BLaER1 (cell line): ENCODE measurements around the gene PCDH15.
"Not testable (repeated sequence)": the region's sequence is repeated elsewhere in the genome, so short reads cannot be mapped to it uniquely, and the experiment has no call there.

ENCODE experiments used
- H3K27ac ChIP-seq: shearing (Covaris generic); formaldehyde crosslinking; 2 replicates; pipeline ENCODE4 v1.8.1; 2022
- H3K27me3 ChIP-seq: shearing (Covaris generic); formaldehyde crosslinking; 2 replicates; pipeline ENCODE4 v1.8.1; 2022
- H3K36me3 ChIP-seq: shearing (Covaris generic); formaldehyde crosslinking; 2 replicates; pipeline ENCODE4 v1.8.1; 2022
- H3K4me1 ChIP-seq: shearing (Covaris generic); formaldehyde crosslinking; 2 replicates; pipeline ENCODE4 v1.8.1; 2022
- H3K4me2 ChIP-seq: shearing (Covaris generic); formaldehyde crosslinking; 2 replicates; pipeline ENCODE4 v1.8.1; 2022
- H3K4me3 ChIP-seq: shearing (Covaris generic); formaldehyde crosslinking; 2 replicates; pipeline ENCODE4 v1.8.1; 2022
- H3K9ac ChIP-seq: shearing (Covaris generic); formaldehyde crosslinking; 2 replicates; pipeline ENCODE4 v1.8.1; 2022
- H3K9me3 ChIP-seq: shearing (Covaris generic); formaldehyde crosslinking; 2 replicates; pipeline ENCODE4 v1.8.1; 2022
- H4K20me1 ChIP-seq: shearing (Covaris generic); formaldehyde crosslinking; 2 replicates; pipeline ENCODE4 v1.8.1; 2022
- Cebpa-rat ChIP-seq: shearing (Covaris generic); IDR thresholded peaks from 2 replicates; pipeline ENCODE4 v1.8.1; 2022

PCDH15 gene

DNA sequence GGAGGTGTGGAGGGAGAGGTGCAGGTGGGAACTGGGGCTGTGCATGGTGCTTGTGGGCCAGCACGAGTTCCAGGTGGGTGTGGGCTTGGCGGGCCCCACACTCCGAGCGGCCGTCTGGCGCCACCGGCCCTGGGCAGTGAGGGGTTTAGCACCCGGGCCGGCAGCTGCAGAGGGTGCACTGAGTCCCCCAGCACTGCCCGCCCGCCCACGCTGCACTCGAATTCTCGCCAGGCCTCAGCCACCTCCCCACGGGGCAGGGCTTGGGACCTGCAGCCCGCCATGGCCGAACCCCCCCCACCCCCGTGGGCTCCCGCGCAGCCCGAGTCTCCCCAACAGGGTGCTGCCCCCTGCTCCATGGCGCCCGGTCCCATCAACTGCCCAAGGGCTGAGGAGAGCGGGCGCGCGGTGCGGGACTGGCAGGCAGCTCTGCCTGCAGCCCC is 810.2 kb downstream of the PCDH15 start:
- Histone ChIP-seq H3K9me3 (peaks cover 10% of the 10 kb centered on the region; the same call in 1 of the 2 replicates), H3K9ac (no peak overlapping the region), H3K36me3 (no peaks in the 10 kb centered on the region), H3K4me2 (no peak overlapping the region), H3K27ac (no peak overlapping the region), H4K20me1 (no peaks in the 10 kb centered on the region), H3K4me3 (no peak overlapping the region), H3K4me1 (no peaks in the 10 kb centered on the region), H3K27me3 (no peaks in the 10 kb centered on the region)
- no peak for TF ChIP-seq Cebpa-rat

DNA sequence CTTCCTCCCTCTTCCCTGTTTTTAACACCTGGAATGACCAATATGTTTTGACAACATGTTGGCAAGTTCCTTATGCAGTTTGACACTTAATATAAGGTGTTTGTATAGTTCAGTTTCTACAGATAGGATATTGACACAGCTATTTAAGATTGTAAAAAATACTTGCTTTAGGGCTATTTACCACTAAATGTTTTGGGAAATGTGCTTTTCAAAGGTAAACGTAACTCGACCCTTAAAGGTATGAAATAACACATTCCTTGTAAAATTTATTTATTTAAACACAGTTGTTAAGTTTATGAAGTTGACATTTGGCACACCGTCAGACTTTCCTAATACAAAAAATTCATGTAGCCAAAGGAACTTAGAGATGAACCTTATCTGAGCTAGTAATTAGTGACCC is 817.6 kb downstream of the PCDH15 start:
- no peaks in the 10 kb centered on the region for H3K27me3 ChIP-seq
- no peak overlapping the region for H3K27ac ChIP-seq
- TF ChIP-seq Cebpa-rat, result no peak
- H3K36me3 ChIP-seq, result no peaks in the 10 kb centered on the region
- no peaks in the 10 kb centered on the region for H3K4me1 ChIP-seq
- no peak overlapping the region for H3K4me2 ChIP-seq
- no peak overlapping the region for H3K4me3 ChIP-seq
- no peaks in the 10 kb centered on the region for H4K20me1 ChIP-seq
- no peak overlapping the region for H3K9ac ChIP-seq
- H3K9me3 ChIP-seq, result no peaks in the 10 kb centered on the region

DNA sequence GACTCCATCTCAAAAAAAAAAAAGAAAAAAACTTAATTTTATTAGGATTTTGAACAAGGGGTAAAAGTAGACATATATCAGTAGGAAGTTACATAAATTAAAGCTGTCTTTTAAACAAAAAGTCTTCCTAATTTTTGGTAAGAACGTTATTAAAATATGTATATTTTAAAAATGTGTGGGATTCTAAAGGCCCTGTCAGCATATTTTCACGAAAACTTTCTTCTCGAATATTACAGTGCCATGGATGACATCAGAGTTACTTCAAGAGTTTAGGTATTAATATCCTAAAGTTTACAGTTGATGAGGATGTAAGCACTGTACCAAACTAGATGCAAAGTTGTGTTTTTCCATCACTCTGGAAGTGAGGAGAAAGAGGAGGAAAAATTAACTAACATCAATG is 820.8 kb downstream of the PCDH15 start:
- H3K4me3 ChIP-seq, result no peak overlapping the region
- H3K4me2 ChIP-seq, result no peak overlapping the region
- no peaks in the 10 kb centered on the region for H3K4me1 ChIP-seq
- no peak for TF ChIP-seq Cebpa-rat
- no peaks in the 10 kb centered on the region for H3K9me3 ChIP-seq
- no peaks in the 10 kb centered on the region for H3K27me3 ChIP-seq
- no peaks in the 10 kb centered on the region for H3K36me3 ChIP-seq
- no peak overlapping the region for H3K9ac ChIP-seq
- no peak overlapping the region for H3K27ac ChIP-seq
- no peaks in the 10 kb centered on the region for H4K20me1 ChIP-seq

DNA sequence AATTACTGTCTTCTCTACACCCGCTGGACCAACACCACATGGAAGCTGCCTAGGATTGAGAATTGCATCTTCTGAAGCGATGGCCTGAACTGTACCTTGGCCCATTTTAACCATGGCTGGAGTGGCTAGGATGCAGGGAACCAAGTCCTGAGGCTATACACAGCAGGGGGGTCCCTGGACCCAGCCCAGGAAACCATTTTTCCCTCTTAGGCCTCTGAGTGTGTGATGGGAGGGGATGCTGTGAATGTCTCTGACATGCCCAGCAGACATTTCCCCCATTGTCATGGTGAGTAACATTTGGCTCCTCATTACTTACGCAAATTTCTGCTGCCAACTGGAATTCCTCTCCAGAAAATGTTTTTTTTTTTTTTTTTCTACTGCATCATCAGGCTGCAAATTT is 822.7 kb downstream of the PCDH15 start:
- no peaks in the 10 kb centered on the region for H3K9me3 ChIP-seq
- H3K36me3 ChIP-seq, result no peaks in the 10 kb centered on the region
- no peak for TF ChIP-seq Cebpa-rat
- no peaks in the 10 kb centered on the region for H4K20me1 ChIP-seq
- no peak overlapping the region for H3K4me3 ChIP-seq
- H3K9ac ChIP-seq, result no peak overlapping the region
- no peaks in the 10 kb centered on the region for H3K4me1 ChIP-seq
- no peak overlapping the region for H3K4me2 ChIP-seq
- H3K27ac ChIP-seq, result no peak overlapping the region
- H3K27me3 ChIP-seq, result no peaks in the 10 kb centered on the region

- Histone ChIP-seq H3K27ac (no peak overlapping the region), H3K4me1 (no peaks in the 10 kb centered on the region), H3K9me3 (no peaks in the 10 kb centered on the region), H3K4me2 (no peak overlapping the region), H3K9ac (no peak overlapping the region), H3K27me3 (no peaks in the 10 kb centered on the region), H3K4me3 (no peak overlapping the region), H3K36me3 (no peaks in the 10 kb centered on the region), H4K20me1 (no peaks in the 10 kb centered on the region)
- no peak for TF ChIP-seq Cebpa-rat
Observed at GRCh38 chr10:53977267-53977666, 823.8 kb downstream of the PCDH15 start.

DNA sequence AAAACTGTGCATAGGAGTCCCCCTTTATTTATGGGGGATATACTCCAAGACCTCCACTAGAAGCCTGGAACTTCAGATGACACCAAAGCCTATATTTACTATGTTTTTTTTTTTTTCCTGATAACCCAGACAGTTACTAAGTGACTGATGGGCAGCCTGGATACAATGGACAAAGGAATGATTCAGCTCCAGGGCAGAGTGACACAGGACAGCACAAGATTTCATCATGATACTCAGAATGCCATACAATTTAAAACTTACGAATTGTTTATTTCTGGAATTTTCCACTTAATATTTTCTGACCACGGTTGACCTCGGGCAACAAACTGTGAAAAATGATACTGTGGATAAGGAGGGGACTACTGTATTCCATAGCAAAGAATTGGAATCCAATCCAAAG is 843.6 kb downstream of the PCDH15 start:
- H3K36me3 ChIP-seq, result no peaks in the 10 kb centered on the region
- no peak overlapping the region for H3K4me3 ChIP-seq
- no peaks in the 10 kb centered on the region for H3K4me1 ChIP-seq
- no peak overlapping the region for H3K9ac ChIP-seq
- no peaks in the 10 kb centered on the region for H4K20me1 ChIP-seq
- H3K4me2 ChIP-seq, result no peak overlapping the region
- TF ChIP-seq Cebpa-rat, result no peak
- peaks cover 6% of the 10 kb centered on the region for H3K9me3 ChIP-seq
- H3K27me3 ChIP-seq, result no peaks in the 10 kb centered on the region
- no peak overlapping the region for H3K27ac ChIP-seq

- no peak for TF ChIP-seq Cebpa-rat
Observed at GRCh38 chr10:53955091-53955490, 845.9 kb downstream of the PCDH15 start.

GRCh38 chr10:53952698-53953630 is 848.1 kb downstream of the PCDH15 start:
- Histone ChIP-seq H3K36me3 (no peaks in the 10 kb centered on the region), H4K20me1 (no peaks in the 10 kb centered on the region), H3K27ac (no peak overlapping the region), H3K4me3 (no peak overlapping the region), H3K4me1 (no peaks in the 10 kb centered on the region), H3K27me3 (no peaks in the 10 kb centered on the region), H3K9ac (no peak overlapping the region), H3K4me2 (no peak overlapping the region), H3K9me3 (peaks cover 16% of the 10 kb centered on the region)
- TF ChIP-seq Cebpa-rat, result no peak

More at GRCh38 chr10:53955091-53955490, 845.9 kb downstream of the PCDH15 start:
- Histone ChIP-seq H3K9ac (no peak overlapping the region), H3K27me3 (no peaks in the 10 kb centered on the region), H3K9me3 (peaks cover 16% of the 10 kb centered on the region), H3K36me3 (no peaks in the 10 kb centered on the region), H3K4me3 (no peak overlapping the region), H4K20me1 (no peaks in the 10 kb centered on the region), H3K4me1 (no peaks in the 10 kb centered on the region), H3K27ac (no peak overlapping the region), H3K4me2 (no peak overlapping the region)

DNA sequence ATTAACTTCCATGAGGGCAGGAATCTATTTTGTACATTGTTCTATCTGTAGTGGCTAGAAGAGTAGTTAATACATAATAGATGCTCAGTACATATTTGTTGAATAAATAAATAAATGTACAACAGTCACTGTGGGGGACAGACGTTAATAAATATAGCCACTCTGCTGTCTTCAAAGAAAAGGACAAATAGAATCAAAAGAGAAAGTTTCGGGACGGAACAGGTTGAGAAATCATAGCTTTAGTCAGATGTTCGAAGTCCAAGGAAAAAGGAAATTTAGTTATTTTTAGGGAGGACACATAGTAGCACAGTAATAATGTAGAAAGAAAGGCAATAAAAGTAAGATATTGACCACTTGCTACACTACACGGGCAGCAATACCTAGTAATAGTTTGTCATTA is 861.4 kb downstream of the PCDH15 start:
- Histone ChIP-seq H3K36me3 (no peaks in the 10 kb centered on the region), H3K4me3 (no peak overlapping the region), H3K9me3 (no peaks in the 10 kb centered on the region), H3K4me1 (no peaks in the 10 kb centered on the region), H3K4me2 (no peak overlapping the region), H4K20me1 (no peaks in the 10 kb centered on the region), H3K27me3 (no peaks in the 10 kb centered on the region), H3K27ac (no peak overlapping the region), H3K9ac (no peak overlapping the region)
- TF ChIP-seq Cebpa-rat, result no peak

DNA sequence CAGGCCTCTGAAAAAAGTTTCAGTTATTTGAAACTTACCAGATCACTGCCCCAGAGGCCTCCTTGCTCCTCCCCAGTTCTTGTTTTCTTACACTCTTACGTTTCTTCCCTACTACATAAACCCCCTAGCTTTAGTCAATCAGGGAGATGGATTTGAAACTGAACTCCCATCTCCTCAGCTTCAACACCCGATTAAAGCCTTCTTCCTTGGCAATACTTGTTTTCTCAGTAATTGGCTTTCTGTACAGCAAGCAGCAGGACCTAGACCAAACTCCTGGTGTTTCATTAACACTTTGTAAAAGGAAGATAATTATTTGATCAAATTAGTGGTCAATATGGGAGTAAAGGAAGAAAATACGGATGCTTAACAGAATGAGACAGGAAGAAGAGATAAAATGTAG is 870.4 kb downstream of the PCDH15 start:
- TF ChIP-seq Cebpa-rat, result no peak
- Histone ChIP-seq H3K4me2 (no peak overlapping the region), H3K9me3 (no peaks in the 10 kb centered on the region), H3K9ac (no peak overlapping the region), H3K4me3 (no peak overlapping the region), H3K4me1 (no peaks in the 10 kb centered on the region), H4K20me1 (no peaks in the 10 kb centered on the region), H3K27ac (no peak overlapping the region), H3K36me3 (no peaks in the 10 kb centered on the region), H3K27me3 (no peaks in the 10 kb centered on the region)

DNA sequence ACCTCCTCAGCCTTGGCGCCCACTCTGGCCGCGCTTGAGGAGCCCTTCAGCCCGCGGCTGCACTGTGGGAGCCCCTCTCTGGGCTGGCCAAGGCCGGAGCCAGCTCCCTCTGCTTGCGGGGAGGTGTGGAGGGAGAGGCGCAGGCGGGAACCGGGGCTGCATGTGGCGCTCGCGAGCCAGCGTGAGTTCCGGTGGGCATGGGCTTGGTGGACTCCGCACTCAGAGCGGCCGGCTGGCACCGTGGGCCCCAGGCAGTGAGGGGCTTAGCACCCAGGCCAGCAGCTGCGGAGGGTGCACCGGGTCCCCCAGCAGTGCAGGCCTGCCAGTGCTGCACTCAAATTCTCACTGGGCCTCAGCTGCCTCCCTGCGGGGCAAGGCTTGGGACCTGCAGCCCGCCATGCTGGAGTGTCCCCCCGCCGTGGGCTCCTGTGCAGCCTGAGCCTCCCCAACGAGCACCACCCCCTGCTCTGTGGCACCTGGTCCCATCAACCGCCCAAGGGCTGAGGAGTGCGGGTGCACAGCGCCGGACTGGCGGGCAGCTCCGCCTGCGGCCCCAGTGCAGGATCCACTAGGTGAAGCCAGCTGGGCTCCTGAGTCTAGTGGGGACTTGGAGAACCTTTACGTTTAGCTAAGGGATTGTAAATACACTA is 876.9 kb downstream of the PCDH15 start:
- H3K27me3 ChIP-seq, H3K9ac ChIP-seq, H4K20me1 ChIP-seq, H3K36me3 ChIP-seq, H3K4me3 ChIP-seq, H3K4me1 ChIP-seq, H3K4me2 ChIP-seq, H3K27ac ChIP-seq: not testable (repeated sequence)
- peaks cover 16% of the 10 kb centered on the region for H3K9me3 ChIP-seq
